Stimulated activated naive CD8-positive, alpha-beta T cell treated with anti-CD3 and anti-CD28 coated beads, Interleukin-15, Interleukin-2, amounts not matched to agents 100 ng/mL and 50 ng/mL, for 24 hours (primary cell): ENCODE data around the gene AP2A2.
A peak's percentile ranks its signal among the peaks of the same experiment; 100 is the strongest.

Experiments
- H3K27ac Mint-ChIP-seq: one replicate; pipeline ENCODE4 v1.8.0; 2021; ENCODE audit warnings: mild to moderate bottlenecking, mixed read lengths
- H3K27me3 Mint-ChIP-seq: one replicate; pipeline ENCODE4 v1.8.0; 2021; ENCODE audit warnings: mixed read lengths
- H3K36me3 Mint-ChIP-seq: one replicate; pipeline ENCODE4 v1.8.0; 2021; ENCODE audit warnings: low read depth, mixed read lengths
- H3K4me1 Mint-ChIP-seq: one replicate; pipeline ENCODE4 v1.8.0; 2021; ENCODE audit warnings: low read depth, mixed read lengths
- H3K4me3 Mint-ChIP-seq: one replicate; pipeline ENCODE4 v1.8.0; 2021; ENCODE audit warnings: mild to moderate bottlenecking, mixed read lengths
- H3K9me3 Mint-ChIP-seq: one replicate; pipeline ENCODE4 v1.8.0; 2021; ENCODE audit warnings: mixed read lengths

AP2A2 gene

GRCh38 chr11:925496-926301, at the start of gene AP2A2:
Gene AP2A2, plus strand, starts transcription at chr11:925870. Its CDS starts 152 bp downstream, at chr11:926022.
- peak within 1 kb of the TSS; percentile 84 for H3K4me3 Mint-ChIP-seq
- peaks cover 30% of the 10 kb centered on the region for H3K4me1 Mint-ChIP-seq
- no peaks in the 10 kb centered on the region for H3K27me3 Mint-ChIP-seq
- no peaks in the 10 kb centered on the region for H3K9me3 Mint-ChIP-seq
- peaks cover 6% of the 10 kb centered on the region for H3K36me3 Mint-ChIP-seq
- peak within 1 kb of the TSS; percentile 79 for H3K27ac Mint-ChIP-seq

- Mint-ChIP-seq H3K4me3 (no peak overlapping the region), H3K9me3 (no peaks in the 10 kb centered on the region), H3K27me3 (no peaks in the 10 kb centered on the region), H3K27ac (no peak overlapping the region), H3K4me1 (no peaks in the 10 kb centered on the region), H3K36me3 (peaks cover 20% of the 10 kb centered on the region)
These were observed 49.1 kb upstream of the AP2A2 start for GRCh38 chr11:876545-876944.

- Mint-ChIP-seq H3K27me3 (no peaks in the 10 kb centered on the region), H3K4me3 (no peak overlapping the region), H3K36me3 (peaks cover 26% of the 10 kb centered on the region), H3K4me1 (no peaks in the 10 kb centered on the region), H3K27ac (no peak overlapping the region), H3K9me3 (no peaks in the 10 kb centered on the region)
These were observed 48.1 kb upstream of the AP2A2 start for GRCh38 chr11:877565-877964.

GRCh38 chr11:880447-880846, 45.2 kb upstream of the AP2A2 start:
- peaks cover 26% of the 10 kb centered on the region for H3K36me3 Mint-ChIP-seq
- no peaks in the 10 kb centered on the region for H3K9me3 Mint-ChIP-seq
- H3K4me3 Mint-ChIP-seq, result no peak overlapping the region
- H3K27me3 Mint-ChIP-seq, result no peaks in the 10 kb centered on the region
- no peak overlapping the region for H3K27ac Mint-ChIP-seq
- no peaks in the 10 kb centered on the region for H3K4me1 Mint-ChIP-seq

GRCh38 chr11:882596-882995, 43.1 kb upstream of the AP2A2 start:
- Mint-ChIP-seq H3K4me3 (no peak overlapping the region), H3K27ac (peak overlapping the region; percentile 23)

GRCh38 chr11:883527-883926, 42.1 kb upstream of the AP2A2 start:
- Mint-ChIP-seq H3K36me3 (peaks cover 37% of the 10 kb centered on the region), H3K4me1 (no peaks in the 10 kb centered on the region), H3K27me3 (no peaks in the 10 kb centered on the region), H3K27ac (no peak overlapping the region), H3K4me3 (no peak overlapping the region), H3K9me3 (no peaks in the 10 kb centered on the region)

More at GRCh38 chr11:882596-882995, 43.1 kb upstream of the AP2A2 start:
- Mint-ChIP-seq H3K4me1 (no peaks in the 10 kb centered on the region), H3K27me3 (no peaks in the 10 kb centered on the region), H3K36me3 (peaks cover 39% of the 10 kb centered on the region), H3K9me3 (no peaks in the 10 kb centered on the region)

GRCh38 chr11:884578-885070, 41.0 kb upstream of the AP2A2 start:
- Mint-ChIP-seq H3K4me3 (no peak overlapping the region), H3K27me3 (no peaks in the 10 kb centered on the region), H3K36me3 (peaks cover 34% of the 10 kb centered on the region), H3K27ac (no peak overlapping the region), H3K4me1 (no peaks in the 10 kb centered on the region), H3K9me3 (no peaks in the 10 kb centered on the region)

GRCh38 chr11:886568-886967, 39.1 kb upstream of the AP2A2 start:
- Mint-ChIP-seq H3K4me3 (no peak overlapping the region), H3K9me3 (no peaks in the 10 kb centered on the region), H3K36me3 (peaks cover 29% of the 10 kb centered on the region), H3K27me3 (no peaks in the 10 kb centered on the region), H3K4me1 (no peaks in the 10 kb centered on the region), H3K27ac (no peak overlapping the region)

GRCh38 chr11:887589-887988, 38.1 kb upstream of the AP2A2 start:
- Mint-ChIP-seq H3K9me3 (no peaks in the 10 kb centered on the region), H3K36me3 (peaks cover 22% of the 10 kb centered on the region), H3K4me1 (no peaks in the 10 kb centered on the region), H3K4me3 (no peak overlapping the region), H3K27me3 (no peaks in the 10 kb centered on the region), H3K27ac (no peak overlapping the region)

GRCh38 chr11:888310-889212, 37.1 kb upstream of the AP2A2 start:
- H3K4me3 Mint-ChIP-seq, result no peak overlapping the region
- no peaks in the 10 kb centered on the region for H3K4me1 Mint-ChIP-seq
- no peaks in the 10 kb centered on the region for H3K27me3 Mint-ChIP-seq
- H3K27ac Mint-ChIP-seq, result no peak overlapping the region
- H3K36me3 Mint-ChIP-seq, result peaks cover 22% of the 10 kb centered on the region
- H3K9me3 Mint-ChIP-seq, result no peaks in the 10 kb centered on the region

GRCh38 chr11:889257-889656, 36.4 kb upstream of the AP2A2 start:
- Mint-ChIP-seq H3K27me3 (no peaks in the 10 kb centered on the region), H3K9me3 (no peaks in the 10 kb centered on the region), H3K4me1 (no peaks in the 10 kb centered on the region), H3K36me3 (peaks cover 22% of the 10 kb centered on the region), H3K4me3 (no peak overlapping the region), H3K27ac (no peak overlapping the region)

- Mint-ChIP-seq H3K4me1 (no peaks in the 10 kb centered on the region), H3K9me3 (no peaks in the 10 kb centered on the region), H3K36me3 (peaks cover 22% of the 10 kb centered on the region), H3K4me3 (no peak overlapping the region), H3K27me3 (no peaks in the 10 kb centered on the region), H3K27ac (no peak overlapping the region)
These were observed 35.8 kb upstream of the AP2A2 start for GRCh38 chr11:889687-890475.

- Mint-ChIP-seq H3K4me1 (no peaks in the 10 kb centered on the region), H3K36me3 (peaks cover 16% of the 10 kb centered on the region), H3K9me3 (no peaks in the 10 kb centered on the region), H3K4me3 (no peak overlapping the region), H3K27ac (no peak overlapping the region), H3K27me3 (no peaks in the 10 kb centered on the region)
These were observed 34.7 kb upstream of the AP2A2 start for GRCh38 chr11:890794-891540.
